ENCODE results near the gene CARD10. TPM values are rescaled to one million over a fixed set of nuclear protein-coding genes. Genes with fewer than 3 reads are reported as not detected.
"Not testable (repeated sequence)": the region's sequence is repeated elsewhere in the genome, so short reads cannot be mapped to it uniquely, and the experiment has no call there.

Gene CARD10
- total RNA-seq, 1 experiment from 2014 or later: 26.5 TPM

- ChIA-PET CTCF (interaction anchor here (1.9 kb wide), 1 partner anchor 41 kb away, joined by 6 read pairs; no protein-coding TSS in a partner anchor), POLR2A (no interaction called here)
- TF ChIP-seq, protein P1, sequence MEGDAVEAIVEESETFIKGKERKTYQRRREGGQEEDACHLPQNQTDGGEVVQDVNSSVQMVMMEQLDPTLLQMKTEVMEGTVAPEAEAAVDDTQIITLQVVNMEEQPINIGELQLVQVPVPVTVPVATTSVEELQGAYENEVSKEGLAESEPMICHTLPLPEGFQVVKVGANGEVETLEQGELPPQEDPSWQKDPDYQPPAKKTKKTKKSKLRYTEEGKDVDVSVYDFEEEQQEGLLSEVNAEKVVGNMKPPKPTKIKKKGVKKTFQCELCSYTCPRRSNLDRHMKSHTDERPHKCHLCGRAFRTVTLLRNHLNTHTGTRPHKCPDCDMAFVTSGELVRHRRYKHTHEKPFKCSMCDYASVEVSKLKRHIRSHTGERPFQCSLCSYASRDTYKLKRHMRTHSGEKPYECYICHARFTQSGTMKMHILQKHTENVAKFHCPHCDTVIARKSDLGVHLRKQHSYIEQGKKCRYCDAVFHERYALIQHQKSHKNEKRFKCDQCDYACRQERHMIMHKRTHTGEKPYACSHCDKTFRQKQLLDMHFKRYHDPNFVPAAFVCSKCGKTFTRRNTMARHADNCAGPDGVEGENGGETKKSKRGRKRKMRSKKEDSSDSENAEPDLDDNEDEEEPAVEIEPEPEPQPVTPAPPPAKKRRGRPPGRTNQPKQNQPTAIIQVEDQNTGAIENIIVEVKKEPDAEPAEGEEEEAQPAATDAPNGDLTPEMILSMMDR (IDR thresholded peaks at IDR 0.05; ENCODE audit: insufficient read depth in 1 of 2, low read depth in 1 of 2, low read length in 1 of 2, severe bottlenecking in 1 of 2, unreplicated experiment in 1 of 2): no peak
- Mint-ChIP-seq H3K4me3 (ENCODE audit: unreplicated experiment) (no peak overlapping the region), H3K27ac (ENCODE audit: unreplicated experiment) (peak overlapping the region; percentile 57), H3K9me3 (ENCODE audit: unreplicated experiment) (no peaks in the 10 kb centered on the region), H3K27me3 (ENCODE audit: insufficient read depth, unreplicated experiment) (no peaks in the 10 kb centered on the region), H3K36me3 (ENCODE audit: insufficient read depth, unreplicated experiment) (no peaks in the 10 kb centered on the region), H3K4me1 (ENCODE audit: low read depth, unreplicated experiment) (peaks cover 29% of the 10 kb centered on the region)
- Histone ChIP-seq H3K4me1 (peaks cover 38% of the 10 kb centered on the region), H3K27me3 (replicated peaks; ENCODE audit: control insufficient read depth, insufficient read depth, low read length) (no peaks in the 10 kb centered on the region), H3K9me3 (no peaks in the 10 kb centered on the region), H3K36me3 (ENCODE audit: control insufficient read depth, insufficient read depth, low read length) (no peaks in the 10 kb centered on the region), H3K4me3 (ENCODE audit: low read depth, low read length) (no peak overlapping the region)
- no peak for DNase-seq
- intact Hi-C loops (cut with micrococcal nuclease; ENCODE audit: unreplicated experiment): no loop called here
- BruUV-seq (replicated peaks): no TSS peak
Measured at GRCh38 chr22:37551981-37552380, 32.8 kb upstream of the CARD10 start.

GRCh38 chr22:37550921-37551320 is 31.7 kb upstream of the CARD10 start:
- H3K36me3 Mint-ChIP-seq (ENCODE audit: insufficient read depth, unreplicated experiment); H3K27me3 Mint-ChIP-seq (ENCODE audit: insufficient read depth, unreplicated experiment); BruUV-seq (replicated peaks); H3K27me3 ChIP-seq (replicated peaks; ENCODE audit: control insufficient read depth, insufficient read depth, low read length); POLR2A ChIA-PET; H3K36me3 ChIP-seq (ENCODE audit: control insufficient read depth, insufficient read depth, low read length); H3K4me3 ChIP-seq (ENCODE audit: low read depth, low read length); H3K4me3 Mint-ChIP-seq (ENCODE audit: unreplicated experiment); H3K9me3 Mint-ChIP-seq (ENCODE audit: unreplicated experiment); H3K9me3 ChIP-seq; DNase-seq; intact Hi-C loops (cut with micrococcal nuclease; ENCODE audit: unreplicated experiment): not testable (repeated sequence)
- peaks cover 39% of the 10 kb centered on the region for H3K4me1 ChIP-seq
- Mint-ChIP-seq H3K4me1 (ENCODE audit: low read depth, unreplicated experiment) (peaks cover 29% of the 10 kb centered on the region), H3K27ac (ENCODE audit: unreplicated experiment) (peak overlapping the region; percentile 57)
- CTCF ChIA-PET: interaction anchor here (0.7 to 1.9 kb wide), 3 partner anchors 8 to 42 kb away, joined by 3 to 6 read pairs (median 3); no protein-coding TSS in a partner anchor

GRCh38 chr22:37549704-37550059 is 30.5 kb upstream of the CARD10 start:
- H3K36me3 ChIP-seq (ENCODE audit: control insufficient read depth, insufficient read depth, low read length): no peaks in the 10 kb centered on the region
- BruUV-seq (replicated peaks): no TSS peak
- H3K4me3 ChIP-seq (ENCODE audit: low read depth, low read length): no peak overlapping the region
- H3K9me3 ChIP-seq: no peaks in the 10 kb centered on the region
- TF ChIP-seq, protein P1 (IDR thresholded peaks at IDR 0.05; ENCODE audit: insufficient read depth in 1 of 2, low read depth in 1 of 2, low read length in 1 of 2, severe bottlenecking in 1 of 2, unreplicated experiment in 1 of 2): no peak
- H3K4me1 ChIP-seq: peaks cover 51% of the 10 kb centered on the region
- Mint-ChIP-seq H3K4me1 (ENCODE audit: low read depth, unreplicated experiment) (peaks cover 34% of the 10 kb centered on the region), H3K9me3 (ENCODE audit: unreplicated experiment) (no peaks in the 10 kb centered on the region), H3K36me3 (ENCODE audit: insufficient read depth, unreplicated experiment) (peaks cover 12% of the 10 kb centered on the region), H3K27me3 (ENCODE audit: insufficient read depth, unreplicated experiment) (no peaks in the 10 kb centered on the region), H3K4me3 (ENCODE audit: unreplicated experiment) (no peak overlapping the region), H3K27ac (ENCODE audit: unreplicated experiment) (no peak overlapping the region)
- no peaks in the 10 kb centered on the region for H3K27me3 ChIP-seq (replicated peaks; ENCODE audit: control insufficient read depth, insufficient read depth, low read length)
- POLR2A ChIA-PET: interaction anchor here (0.6 kb wide), 1 partner anchor 12 kb away, joined by 4 read pairs; no protein-coding TSS in a partner anchor
- DNase-seq: no peak
- CTCF ChIA-PET: interaction anchor here (0.6 to 1.6 kb wide), 5 partner anchors 8 to 131 kb away, joined by 3 to 10 read pairs (median 5); no protein-coding TSS in a partner anchor
- intact Hi-C loops (cut with micrococcal nuclease; ENCODE audit: unreplicated experiment): no loop called here
